CD4-positive, alpha-beta T cell treated with Interleukin-15 for 1 hour (primary cell): ENCODE results near the gene TFB1M.
"Not testable (repeated sequence)": the region's sequence is repeated elsewhere in the genome, so short reads cannot be mapped to it uniquely, and the experiment has no call there.

Experiments
- DNase-seq: peaks from one replicate; pipeline ENCODE4 v3.0.0-alpha.2; 2020

Gene TFB1M

DNA sequence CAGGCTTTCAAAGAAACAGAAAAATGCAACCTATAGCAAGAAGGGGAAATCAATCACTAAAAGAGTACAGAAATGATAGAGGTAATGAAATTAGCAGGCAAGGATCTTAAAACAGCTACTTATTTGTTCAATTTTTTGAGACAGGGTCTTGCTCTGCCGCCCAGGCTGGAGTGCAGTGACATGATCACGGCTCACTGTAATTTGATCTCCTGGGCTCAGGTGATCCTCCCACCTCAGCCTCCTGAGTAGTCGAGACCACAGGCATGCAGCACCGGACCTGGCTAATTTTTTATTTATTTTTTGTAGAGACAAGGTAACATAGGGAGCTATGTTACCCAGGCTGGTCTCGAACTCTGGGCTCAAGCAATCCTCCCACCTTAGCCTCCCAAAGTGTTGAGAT, 21.6 kb downstream of the TFB1M start:
- DNase-seq = no peak

DNA sequence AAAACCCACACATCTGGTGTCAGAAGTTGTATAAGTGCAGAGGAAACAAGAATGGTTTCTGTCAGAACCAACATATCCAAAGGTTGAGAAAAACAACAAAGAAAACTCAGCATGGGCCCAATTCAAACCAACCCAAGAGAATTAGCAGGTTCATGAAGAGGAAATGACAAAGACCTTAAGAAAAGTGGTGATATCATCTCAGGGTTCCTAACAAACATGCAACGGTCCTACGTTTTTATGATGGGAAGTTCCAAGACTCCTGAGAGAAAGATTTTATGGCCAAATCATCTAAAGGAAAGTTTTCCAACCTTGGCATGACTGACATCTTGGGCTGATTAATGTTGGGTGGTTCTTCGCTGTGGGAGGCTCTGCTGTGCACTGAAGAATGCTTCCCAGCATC, 23.0 kb downstream of the TFB1M start:
- no peak for DNase-seq

DNA sequence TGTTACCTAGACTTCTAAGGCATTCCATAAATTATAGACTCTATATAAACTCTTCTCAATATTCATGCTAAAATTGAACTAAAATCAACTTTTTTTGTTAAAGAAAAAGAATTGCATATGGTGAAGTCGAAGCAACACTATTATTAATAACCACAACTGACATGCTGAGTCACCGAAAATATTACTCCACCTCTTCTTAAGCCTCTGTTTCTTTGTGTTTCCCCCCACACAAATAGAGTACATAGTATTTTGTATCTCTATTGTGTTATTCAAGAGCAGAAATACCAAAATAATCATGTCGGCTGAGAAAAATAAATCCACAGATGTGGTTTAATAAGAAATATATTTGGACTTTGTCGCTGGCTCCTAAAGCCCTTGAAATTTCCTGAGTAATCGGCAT, 23.8 kb downstream of the TFB1M start:
- DNase-seq = no peak

DNA sequence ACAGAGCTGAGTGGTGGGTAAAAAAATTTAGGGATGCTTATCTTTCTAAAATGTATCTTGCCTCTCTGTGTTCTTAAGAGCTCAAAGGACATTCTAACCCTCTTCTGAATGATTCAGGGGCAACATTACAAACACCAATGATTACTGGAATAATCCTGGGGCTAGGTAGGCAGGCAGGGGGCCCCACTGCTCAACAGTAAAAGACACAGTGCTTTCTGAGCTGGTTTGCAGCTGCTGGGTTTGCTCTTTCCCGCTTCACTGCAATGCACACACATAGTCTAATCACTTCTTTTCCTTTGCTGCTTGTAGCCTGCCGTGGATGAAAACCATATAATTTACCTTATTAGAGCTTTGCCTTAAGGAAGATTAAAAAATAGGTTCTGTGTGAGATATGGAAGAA, 26.5 kb downstream of the TFB1M start:
- DNase-seq = no peak

DNA sequence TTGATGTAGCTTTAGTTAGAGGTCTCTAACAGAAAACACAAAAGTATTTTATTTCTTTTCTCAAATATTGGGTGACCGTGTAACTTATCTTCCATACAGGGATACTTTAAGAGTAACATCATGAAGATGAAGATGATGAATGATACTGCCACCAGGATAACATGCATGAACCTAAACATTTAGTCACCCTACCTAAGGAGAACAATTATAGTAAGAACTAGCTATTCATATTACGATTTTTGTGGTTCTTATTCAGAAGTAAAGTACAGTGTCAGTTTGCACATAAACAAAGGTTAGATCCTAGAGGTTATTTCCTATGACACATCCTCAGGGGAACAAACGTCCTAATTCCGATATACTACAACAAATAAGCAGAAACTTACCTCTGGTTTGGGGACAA, 29.5 kb downstream of the TFB1M start:
- no peak for DNase-seq

DNA sequence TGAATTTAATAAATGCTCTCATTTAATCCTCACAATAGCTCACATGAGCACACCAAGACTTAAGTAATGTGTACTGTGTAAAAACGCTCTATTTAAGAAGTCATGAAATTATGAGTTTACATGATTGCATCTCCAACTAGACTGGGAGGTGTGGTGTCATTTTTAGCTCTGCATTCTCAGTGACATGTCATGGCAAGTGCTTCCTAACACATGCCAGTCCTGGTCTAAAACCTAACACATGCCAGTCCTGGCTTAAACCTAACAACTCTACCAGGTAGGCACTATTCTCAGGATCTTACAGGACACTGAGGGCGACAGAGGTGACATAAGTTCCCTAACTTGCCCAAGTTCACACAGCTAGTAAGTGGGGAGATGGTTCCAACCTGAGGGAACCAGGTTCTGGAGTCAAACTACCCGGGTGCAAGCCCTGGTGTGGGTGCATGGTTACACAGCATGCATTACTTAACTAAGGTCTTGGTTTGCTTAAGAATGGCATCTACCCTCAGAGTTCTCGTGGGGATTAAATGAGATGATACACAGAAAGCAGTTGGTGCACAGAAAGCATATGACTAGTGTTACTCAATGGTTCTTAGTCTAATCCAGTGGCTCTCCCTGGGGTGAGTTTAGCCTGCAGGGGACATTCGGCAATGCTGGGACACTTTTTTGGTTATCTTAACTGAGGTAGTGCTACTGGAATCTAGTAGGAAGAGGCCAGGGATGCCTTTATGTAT, 35.8 kb downstream of the TFB1M start:
- DNase-seq = no peak

DNA sequence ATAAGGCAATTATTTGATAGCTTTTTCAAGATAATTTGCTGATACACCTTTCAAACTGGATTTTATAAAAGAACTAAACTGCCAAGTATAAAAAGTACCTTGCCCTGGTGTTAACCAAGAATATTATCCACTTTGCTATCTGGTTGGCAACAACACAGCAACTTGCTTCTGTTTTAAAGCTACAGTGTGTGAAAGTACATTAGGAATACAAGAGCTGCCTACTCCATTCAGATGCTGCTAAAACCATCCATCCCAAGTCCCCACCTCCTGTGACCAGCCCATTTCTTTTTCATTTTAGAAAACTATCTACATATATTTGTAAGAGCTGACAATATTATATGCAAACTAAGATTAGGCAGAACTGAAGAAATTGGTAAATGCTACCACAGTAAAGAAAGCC, 37.6 kb downstream of the TFB1M start:
- DNase-seq = no peak

DNA sequence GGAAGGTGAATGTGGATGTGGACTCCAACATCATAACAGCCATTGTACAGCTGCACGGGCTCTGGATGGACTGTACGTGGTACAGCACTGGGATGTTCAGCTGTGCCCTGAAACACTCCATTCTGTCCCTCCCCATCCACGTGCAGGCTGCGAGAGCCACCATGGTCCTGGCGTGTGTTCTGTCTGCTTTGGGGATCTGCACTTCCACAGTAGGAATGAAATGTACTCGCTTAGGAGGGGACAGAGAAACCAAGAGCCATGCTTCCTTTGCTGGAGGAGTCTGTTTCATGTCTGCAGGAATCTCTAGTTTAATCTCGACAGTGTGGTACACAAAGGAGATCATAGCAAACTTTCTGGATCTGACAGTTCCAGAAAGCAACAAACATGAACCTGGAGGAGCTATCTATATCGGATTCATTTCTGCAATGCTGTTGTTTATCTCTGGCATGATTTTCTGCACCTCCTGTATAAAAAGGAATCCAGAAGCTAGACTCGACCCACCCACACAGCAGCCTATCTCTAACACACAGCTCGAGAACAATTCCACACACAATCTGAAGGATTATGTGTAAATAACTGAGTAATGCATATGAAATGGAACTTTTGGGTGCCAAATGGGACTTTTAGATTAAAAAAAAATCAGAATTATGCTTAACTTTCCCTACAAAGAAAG, 38.3 kb downstream of the TFB1M start:
- DNase-seq = no peak

DNA sequence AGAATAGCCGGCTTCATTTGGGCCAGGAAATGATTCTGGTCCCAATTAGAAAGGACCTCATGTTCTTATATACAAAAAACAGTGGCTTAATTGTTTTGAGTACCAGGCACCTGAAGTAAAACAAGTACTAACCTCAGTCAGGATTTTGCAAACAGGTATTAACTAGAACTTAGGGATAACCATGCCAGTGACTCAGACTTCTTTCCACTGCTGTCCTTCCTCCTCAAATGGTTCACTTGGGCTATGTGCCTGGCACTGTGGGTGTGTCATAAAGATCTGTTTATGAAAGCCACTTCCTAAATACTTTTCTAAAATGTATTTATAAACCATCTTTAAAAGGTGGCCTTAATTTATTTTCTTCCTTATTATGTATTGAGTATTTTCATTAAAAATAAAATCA, 39.8 kb downstream of the TFB1M start:
- no peak for DNase-seq

DNA sequence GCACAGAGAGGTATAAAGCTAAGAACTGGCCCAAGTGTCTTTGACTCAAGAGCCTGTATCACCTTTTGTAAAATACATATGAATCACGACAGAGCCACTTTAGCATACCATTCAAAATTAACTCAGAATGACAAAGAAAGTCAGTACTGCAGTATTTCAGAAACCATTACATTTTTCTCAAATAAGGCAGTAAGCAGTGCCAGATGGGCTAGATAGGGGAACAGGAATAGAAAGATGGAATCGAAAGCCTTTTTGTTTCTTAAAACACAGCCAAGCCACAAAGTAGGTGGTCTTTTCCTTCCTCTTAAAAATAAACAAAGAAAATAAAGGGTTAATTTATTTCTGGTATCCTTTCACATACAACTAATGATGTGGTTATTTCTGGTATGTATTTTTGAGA, 40.2 kb downstream of the TFB1M start:
- no peak for DNase-seq

DNA sequence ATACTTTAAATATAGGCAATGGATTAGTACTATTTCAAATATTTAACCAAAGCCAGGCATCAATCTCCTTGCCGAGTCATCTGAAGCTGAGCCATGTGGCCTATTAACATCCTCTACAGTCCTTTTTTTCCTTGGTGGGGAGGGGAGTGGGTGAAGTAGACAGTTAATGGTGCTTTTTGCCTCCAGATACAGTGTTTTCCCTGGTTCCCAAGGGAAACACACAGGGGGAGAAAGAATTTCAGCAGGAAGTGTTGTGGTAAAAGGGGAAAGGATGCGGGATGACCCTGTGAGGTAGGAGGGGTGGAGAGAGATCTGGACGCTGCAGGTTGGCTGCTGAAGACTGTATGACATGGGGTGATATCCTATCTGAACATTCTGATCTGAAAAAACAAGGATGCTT, 40.9 kb downstream of the TFB1M start:
- DNase-seq = no peak

DNA sequence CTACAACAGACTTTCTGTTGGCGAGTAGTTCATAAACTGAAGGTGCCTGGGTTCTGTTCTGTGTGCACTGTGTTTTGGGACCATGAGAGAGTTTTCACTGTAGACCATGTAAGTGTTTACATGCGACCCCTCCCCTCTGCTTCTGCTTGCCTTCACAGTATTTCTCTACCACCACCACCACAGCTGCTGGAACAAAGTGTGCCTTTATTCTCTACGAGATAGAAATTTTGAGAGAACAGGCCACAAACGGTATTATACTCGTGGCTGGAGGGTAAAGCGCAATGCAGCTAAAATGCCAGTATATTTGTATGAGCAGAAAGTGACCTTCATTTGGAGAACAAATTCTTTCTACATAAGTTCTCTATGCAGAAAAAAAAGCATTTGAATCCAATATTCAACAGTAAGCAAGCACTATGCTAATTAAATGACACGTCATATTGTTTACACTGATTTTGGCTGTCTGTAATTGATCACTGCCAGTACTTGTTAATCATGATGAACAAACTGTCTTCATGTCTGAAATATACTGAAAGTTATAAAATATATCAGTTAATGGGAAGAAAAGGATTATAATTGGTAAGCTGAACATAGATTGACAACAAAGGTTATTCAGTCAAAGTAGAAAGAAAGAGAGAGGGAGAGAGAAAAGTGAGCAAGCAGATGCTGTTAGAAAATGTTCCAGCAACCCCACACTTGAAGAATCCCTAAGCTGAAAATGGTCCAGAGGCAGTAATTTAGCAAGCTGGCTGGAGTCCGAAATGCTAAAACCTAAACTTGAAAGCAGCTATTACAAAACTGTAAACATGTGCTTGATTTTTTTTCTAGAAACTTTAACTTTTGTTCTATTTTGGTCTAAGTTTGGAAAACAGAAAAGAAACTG, 41.7 kb downstream of the TFB1M start:
- no peak for DNase-seq

DNA sequence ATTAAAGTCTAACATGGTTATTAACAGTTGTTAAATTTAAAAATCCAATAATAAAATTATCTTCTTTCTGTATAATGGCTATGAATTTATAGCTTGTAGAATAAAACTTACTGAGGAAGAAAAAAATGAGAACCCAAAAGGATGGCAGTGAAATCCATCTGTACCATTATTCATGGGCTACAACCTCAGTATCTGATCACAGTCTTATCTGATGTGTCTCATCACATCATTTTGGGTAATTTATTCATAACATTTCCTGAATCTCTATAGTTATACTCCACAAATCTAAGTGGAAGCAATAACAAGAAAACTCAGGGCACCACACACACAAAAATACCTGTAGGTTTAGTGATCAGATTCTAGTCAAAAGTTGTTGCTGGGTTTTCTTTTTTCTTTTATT, 43.1 kb downstream of the TFB1M start:
- no peak for DNase-seq

DNA sequence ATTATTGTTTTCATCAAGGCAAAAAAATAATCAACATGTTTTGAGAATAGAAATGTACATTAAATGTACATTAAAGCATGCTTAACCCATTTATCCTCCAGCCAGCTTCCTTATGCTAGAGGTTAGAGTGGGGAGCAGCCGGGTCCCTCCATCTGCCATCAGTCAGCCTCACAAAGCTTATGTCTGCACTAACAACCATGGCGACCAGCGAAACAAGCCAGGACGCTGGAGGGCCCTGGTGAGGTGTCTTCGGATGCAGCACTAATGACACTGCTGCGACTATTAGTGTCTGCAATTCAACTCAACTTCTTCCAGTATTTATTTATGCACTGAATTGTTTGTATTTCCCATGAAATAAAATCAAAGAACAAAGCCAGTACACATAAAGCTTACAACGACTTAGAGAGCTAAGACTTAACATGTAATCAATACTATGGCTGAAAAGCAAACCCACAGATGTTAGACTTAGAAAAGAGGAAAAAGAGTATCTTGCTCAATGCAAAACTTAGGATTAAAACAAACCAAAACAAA, 43.7 kb downstream of the TFB1M start:
- DNase-seq = no peak

DNA sequence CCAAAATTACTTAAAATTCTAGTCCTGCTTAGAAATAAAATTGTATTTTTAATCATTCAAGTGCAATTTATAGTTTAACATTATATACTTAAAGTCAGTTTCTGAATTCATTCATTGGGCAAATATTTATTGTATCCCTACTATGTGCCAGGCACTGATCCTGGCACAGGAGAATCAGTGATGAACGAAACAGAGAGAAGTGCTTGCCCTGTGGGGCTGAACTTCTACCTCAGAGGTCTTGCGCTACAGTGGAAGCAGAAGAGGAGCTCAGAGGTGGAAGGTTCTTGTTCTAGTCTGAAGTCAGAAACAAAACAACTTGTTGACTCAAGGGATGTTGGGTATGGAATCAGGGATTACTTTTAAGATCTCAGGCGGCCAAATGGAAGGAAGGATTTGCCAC, 44.5 kb downstream of the TFB1M start:
- no peak for DNase-seq

DNA sequence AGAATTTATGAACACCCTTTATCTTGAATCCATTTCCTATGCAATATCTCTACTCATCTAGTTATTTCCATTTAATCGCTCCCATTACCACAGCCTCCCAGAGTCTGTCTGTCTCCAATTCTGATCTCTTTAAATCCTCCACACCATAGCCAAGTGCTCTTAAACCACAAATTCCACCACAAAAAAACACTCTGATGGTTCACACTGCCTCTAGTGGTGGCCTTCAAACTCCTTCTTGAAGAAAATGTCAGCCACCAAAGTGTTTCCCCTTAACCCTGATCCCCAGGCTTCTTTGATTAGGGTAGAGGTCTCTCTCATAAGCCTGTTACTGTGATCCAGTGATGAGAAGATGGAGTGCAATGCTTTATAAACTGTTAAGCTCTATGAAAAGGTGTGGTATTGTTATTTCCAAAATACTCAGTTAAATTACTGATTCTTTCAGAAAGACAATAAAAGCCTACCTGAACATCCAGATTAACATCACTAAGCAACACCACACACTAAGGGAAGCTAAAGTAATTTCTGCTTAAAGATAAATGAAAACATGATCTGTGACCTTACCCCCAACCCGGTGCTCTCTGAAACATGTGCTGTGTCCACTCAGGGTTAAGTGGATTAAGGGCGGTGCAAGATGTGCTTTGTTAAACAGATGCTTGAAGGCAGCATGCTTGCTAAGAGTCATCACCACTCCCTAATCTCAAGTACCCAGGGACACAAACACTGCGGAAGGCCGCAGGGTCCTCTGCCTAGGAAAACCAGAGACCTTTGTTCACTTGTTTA, 46.0 kb downstream of the TFB1M start:
- DNase-seq = not testable (repeated sequence)

DNA sequence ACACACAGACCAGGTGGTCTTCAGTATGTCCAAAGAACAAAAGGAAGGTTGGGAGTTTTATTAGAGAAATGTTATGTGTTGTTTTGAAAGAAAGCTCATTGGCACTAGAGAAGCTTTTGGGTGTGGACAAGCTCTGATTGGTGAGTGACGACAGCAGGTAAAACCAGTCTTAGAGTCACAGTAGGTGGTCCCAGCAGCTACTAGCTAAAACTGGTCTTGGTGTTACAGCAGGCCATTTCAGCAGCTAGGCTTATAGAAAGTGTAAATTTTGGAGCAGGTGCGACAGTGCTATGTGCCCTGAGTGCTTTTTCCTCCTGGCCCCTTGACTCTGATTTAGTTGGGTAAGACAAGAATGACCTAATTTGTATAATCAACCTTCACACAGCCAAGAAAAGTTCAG, 46.9 kb downstream of the TFB1M start:
- DNase-seq = no peak

DNA sequence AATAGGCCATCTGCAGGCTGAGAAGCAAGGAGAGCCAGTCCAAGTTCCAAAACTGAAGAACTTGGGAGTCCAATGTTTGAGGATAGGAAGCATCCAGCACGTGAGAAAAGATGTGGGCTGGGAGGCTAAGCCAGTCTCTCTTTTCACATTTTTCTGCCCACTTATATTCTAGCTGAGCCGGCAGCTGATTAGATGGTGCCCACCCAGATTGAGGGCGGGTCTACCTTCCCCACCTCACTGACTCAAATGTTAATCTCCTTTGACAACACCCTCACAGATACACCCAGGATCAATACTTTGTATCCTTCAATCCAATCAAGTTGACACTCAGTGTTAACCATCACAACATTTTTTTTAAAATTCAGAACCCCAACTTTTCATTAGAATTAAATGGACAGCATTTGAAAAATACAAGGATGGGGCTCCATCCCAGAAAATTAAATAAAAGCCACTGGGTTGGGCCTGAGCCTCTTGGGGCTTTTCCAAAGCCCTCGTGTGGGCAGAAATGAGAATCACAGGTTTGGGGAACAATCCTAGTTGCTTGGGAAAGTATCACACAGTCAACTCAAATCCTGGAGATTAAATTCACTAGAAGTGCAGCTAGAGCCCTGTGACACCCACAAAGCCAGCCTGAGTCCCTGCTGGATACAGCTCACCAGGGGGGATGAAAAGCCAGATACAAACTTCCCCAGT, 48.3 kb downstream of the TFB1M start:
- DNase-seq = no peak

DNA sequence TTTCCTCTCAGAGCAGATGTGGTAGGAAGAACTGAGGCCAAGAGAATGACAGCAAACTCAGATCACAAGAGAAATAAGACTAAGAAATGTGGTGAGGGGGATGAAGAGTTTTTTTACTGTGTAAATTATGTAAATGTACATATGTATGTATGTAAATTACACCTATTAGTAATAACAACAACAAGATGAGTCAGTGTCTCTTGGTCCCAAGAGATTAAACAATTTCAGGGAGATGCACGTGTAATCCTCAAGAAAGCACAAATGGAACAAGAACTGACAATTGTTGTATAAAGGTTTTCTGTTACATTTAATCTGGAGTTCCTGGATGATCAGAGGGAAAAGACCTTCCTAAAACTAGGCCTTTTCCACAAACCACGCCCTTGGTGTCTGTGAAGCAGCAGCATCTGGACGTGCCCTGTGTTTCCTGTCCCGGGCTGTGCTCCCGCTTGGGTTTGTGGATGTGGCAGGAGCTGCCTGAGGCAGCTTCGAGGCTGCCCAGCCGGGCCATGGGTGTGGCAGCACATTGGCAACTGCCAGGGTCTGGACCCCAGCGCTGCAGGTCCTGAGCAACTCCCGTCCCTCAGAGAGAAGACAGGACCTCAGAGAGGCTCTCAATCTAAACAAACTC, 49.5 kb downstream of the TFB1M start:
- no peak for DNase-seq

DNA sequence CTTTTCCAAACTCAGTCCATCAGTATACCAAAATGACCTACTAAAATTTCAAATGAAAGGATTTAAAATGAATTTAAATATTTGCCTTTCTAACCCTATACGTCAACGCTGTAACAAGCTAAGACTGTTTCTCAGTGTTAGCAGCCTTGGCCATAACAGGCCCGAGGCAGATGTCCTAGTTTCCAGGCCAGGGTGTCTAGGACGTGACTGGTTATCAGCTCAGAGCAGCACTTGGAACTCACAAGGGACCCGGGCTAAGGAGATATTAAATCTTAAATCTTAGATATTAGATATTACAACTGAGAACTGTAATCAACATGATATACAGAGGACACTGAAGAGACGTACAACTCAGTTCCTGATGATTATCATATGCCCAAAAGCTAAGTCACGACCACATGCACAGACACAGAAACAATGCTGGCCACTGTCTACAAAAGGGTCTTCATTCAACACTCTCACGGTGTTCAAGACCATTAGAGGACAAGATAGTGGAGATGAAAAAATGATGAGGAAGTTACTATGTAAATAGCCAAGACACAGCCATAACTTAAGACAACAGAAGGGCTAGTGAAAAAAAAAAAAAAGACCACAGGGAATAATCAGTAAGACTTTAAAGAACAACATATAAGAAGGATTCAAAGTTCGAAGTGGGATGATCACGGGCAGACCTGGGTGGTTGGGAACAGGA, 50.8 kb downstream of the TFB1M start, which contains the start of gene CLDN20:
TSS of gene CLDN20 (plus strand) at position 641 of the 691 bp plus-strand sequence. CDS start 11,707 bp downstream, outside the sequence.
- DNase-seq = no peak

DNA sequence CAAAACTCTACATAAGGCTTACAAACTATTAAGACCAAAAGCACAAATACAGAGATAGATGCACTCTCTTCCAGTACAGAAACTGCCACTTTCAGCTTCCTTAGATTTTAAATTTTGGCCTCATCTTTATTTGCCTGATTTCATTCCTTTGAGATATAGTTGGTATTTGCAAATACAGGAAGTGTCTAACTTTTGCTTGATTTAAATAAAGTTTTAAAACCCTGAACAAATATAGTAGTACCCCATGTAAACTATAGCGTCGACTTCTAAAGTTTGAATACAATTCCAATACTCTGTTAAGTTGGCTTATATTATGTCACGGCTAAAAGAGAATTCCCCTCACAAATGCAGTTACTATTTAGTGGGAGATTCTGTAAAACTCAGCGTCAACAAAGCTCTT, 51.6 kb downstream of the TFB1M start:
- no peak for DNase-seq
